ENCODE results near the gene CEBPA. TPM values are rescaled to one million over a fixed set of nuclear protein-coding genes. Genes with fewer than 3 reads are reported as not detected.

Gene CEBPA
- total RNA-seq, 2 donors from 2014 or later: 67.1 to 76.4 TPM

GRCh38 chr19:33347300-33347699 is 45.0 kb upstream of the CEBPA start:
- no peak for TF ChIP-seq CTCF (IDR thresholded peaks at IDR 0.05)
- no peak overlapping the region for H3K4me3 ChIP-seq
- intact Hi-C loops (cut with DNase I): no loop called here
- H3K4me1 ChIP-seq: no peaks in the 10 kb centered on the region
- DNase-seq: no peak
- H3K36me3 ChIP-seq: no peaks in the 10 kb centered on the region
- H3K27me3 ChIP-seq: no peaks in the 10 kb centered on the region
- no peaks in the 10 kb centered on the region for H3K9me3 ChIP-seq
- no peak overlapping the region for H3K27ac ChIP-seq
- H3K9ac ChIP-seq (ENCODE audit: low read depth in 2 of 2, low read length in 2 of 2): no peak overlapping the region

GRCh38 chr19:33346665-33347064 is 44.3 kb upstream of the CEBPA start:
- Histone ChIP-seq H3K36me3 (no peaks in the 10 kb centered on the region), H3K27me3 (no peaks in the 10 kb centered on the region), H3K9ac (ENCODE audit: low read depth in 2 of 2, low read length in 2 of 2) (no peak overlapping the region), H3K4me1 (no peaks in the 10 kb centered on the region), H3K4me3 (no peak overlapping the region), H3K27ac (no peak overlapping the region), H3K9me3 (no peaks in the 10 kb centered on the region)
- DNase-seq: no peak
- intact Hi-C loops (cut with DNase I): no loop called here
- no peak for TF ChIP-seq CTCF (IDR thresholded peaks at IDR 0.05)

- intact Hi-C loops (cut with DNase I): no loop called here
- H3K4me3 ChIP-seq: no peak overlapping the region
These were observed 42.8 kb upstream of the CEBPA start for GRCh38 chr19:33345163-33345562.

GRCh38 chr19:33344573-33344925 is 42.2 kb upstream of the CEBPA start:
- no peak overlapping the region for H3K4me3 ChIP-seq
- DNase-seq: no peak
- intact Hi-C loops (cut with DNase I): no loop called here
- no peak overlapping the region for H3K9ac ChIP-seq (ENCODE audit: low read depth in 2 of 2, low read length in 2 of 2)
- no peaks in the 10 kb centered on the region for H3K4me1 ChIP-seq
- no peaks in the 10 kb centered on the region for H3K36me3 ChIP-seq
- peaks cover 3% of the 10 kb centered on the region for H3K27me3 ChIP-seq
- TF ChIP-seq CTCF (IDR thresholded peaks at IDR 0.05): no peak
- H3K27ac ChIP-seq: no peak overlapping the region
- H3K9me3 ChIP-seq: no peaks in the 10 kb centered on the region

More at GRCh38 chr19:33345163-33345562, 42.8 kb upstream of the CEBPA start:
- Histone ChIP-seq H3K27ac (no peak overlapping the region), H3K9ac (ENCODE audit: low read depth in 2 of 2, low read length in 2 of 2) (no peak overlapping the region), H3K4me1 (no peaks in the 10 kb centered on the region), H3K9me3 (no peaks in the 10 kb centered on the region), H3K36me3 (no peaks in the 10 kb centered on the region), H3K27me3 (peaks cover 3% of the 10 kb centered on the region)
- TF ChIP-seq CTCF (IDR thresholded peaks at IDR 0.05): no peak
- DNase-seq: no peak

GRCh38 chr19:33343859-33344572 is 41.7 kb upstream of the CEBPA start:
- no peak overlapping the region for H3K4me3 ChIP-seq

More at GRCh38 chr19:33343859-33344572, 41.7 kb upstream of the CEBPA start:
- no peak for DNase-seq
- Histone ChIP-seq H3K9ac (ENCODE audit: low read depth in 2 of 2, low read length in 2 of 2) (no peak overlapping the region), H3K4me1 (no peaks in the 10 kb centered on the region), H3K27ac (no peak overlapping the region), H3K9me3 (no peaks in the 10 kb centered on the region), H3K27me3 (peaks cover 3% of the 10 kb centered on the region), H3K36me3 (no peaks in the 10 kb centered on the region)
- TF ChIP-seq CTCF (IDR thresholded peaks at IDR 0.05): no peak
- intact Hi-C loops (cut with DNase I): no loop called here
